Kidney epithelial cell (primary cell): Measurements from ENCODE around the gene C2orf42. TPM values are rescaled to one million over a fixed set of nuclear protein-coding genes. Genes with fewer than 3 reads are reported as not detected.
A peak's percentile ranks its signal among the peaks of the same experiment; 100 is the strongest.
"Not testable (repeated sequence)": the region's sequence is repeated elsewhere in the genome, so short reads cannot be mapped to it uniquely, and the experiment has no call there.

ENCODE experiments used
- DNase-seq: peaks from one replicate; pipeline ENCODE4 v3.0.0-alpha.2; 2010; ENCODE audit warnings: low read depth
- H3K27me3 ChIP-seq: 2 replicates; pipeline ENCODE4 v1.6.0; 2011; ENCODE audit warnings: low read length; ENCODE audit not compliant: control insufficient read depth, insufficient read depth
- H3K36me3 ChIP-seq: 2 replicates; pipeline ENCODE4 v1.5.1; 2011; ENCODE audit warnings: low read length; ENCODE audit not compliant: control insufficient read depth, insufficient read depth
- H3K4me3 ChIP-seq: 2 replicates; pipeline ENCODE4 v1.5.1; 2011; ENCODE audit warnings: low read depth, mild to moderate bottlenecking, control low read depth, low read length
- total RNA-seq: library from RNA; depleted of rRNA; stranded (reverse); fragments of >200 nt; gene quantifications from 2 replicates; pipeline ENCODE4 v1.2.3, GENCODE V29; 2015
- TF ChIP-seq, protein P1 (sequence below): IDR thresholded peaks from 2 replicates; pipeline ENCODE4 v1.5.1; 2011; ENCODE audit warnings: mild to moderate bottlenecking, moderate library complexity, low read length, control low read depth, inconsistent platforms; ENCODE audit not compliant: insufficient read depth, poor library complexity, severe bottlenecking

C2orf42 gene
- 9.1 and 15.4 TPM in 2 replicates for total RNA-seq

DNA sequence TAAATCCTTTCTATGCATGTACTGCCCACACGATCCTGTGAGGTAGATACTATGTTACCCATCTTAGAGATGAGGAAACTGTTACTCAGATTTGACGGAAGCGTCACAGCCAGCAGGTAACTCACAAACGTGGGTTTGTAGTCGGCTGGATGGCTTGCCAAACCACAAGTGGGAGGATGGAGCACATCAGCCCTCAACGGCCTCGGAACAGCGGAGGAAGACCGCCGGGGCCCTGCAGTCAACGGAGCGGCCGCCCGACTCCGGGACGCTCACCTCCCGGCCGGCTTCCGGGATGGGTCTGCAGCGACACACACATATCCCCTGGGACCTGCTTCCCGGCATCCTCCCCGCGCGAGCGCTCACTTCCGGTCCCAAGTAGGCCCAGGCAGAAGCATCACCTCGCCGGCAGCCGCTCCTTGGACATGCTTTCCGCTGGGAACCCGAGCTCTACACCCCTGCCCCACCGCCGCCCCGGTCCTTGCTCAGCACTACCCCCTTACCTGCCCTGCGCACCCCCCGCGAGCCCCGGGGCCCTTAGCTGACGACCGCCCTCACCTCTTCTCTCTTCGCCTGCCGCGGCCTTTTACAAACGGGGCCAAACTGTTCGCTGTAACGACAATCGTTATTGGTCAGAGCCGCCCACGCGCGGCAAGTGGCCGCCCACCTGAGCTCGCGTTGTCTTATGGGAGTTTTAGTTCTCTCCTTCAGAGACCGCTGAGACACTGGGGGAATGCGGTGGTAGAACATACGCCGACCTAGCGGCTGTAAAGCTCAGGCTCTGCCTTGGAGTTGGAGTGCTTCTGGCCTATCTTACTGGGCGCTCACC is at the start of gene C2orf42:
Gene C2orf42 (minus strand): TSS at position 602 of the 826 bp plus-strand sequence. CDS start 9,034 bp downstream, outside the sequence.
- no peaks in the 10 kb centered on the region for H3K27me3 ChIP-seq
- TF ChIP-seq, protein P1, sequence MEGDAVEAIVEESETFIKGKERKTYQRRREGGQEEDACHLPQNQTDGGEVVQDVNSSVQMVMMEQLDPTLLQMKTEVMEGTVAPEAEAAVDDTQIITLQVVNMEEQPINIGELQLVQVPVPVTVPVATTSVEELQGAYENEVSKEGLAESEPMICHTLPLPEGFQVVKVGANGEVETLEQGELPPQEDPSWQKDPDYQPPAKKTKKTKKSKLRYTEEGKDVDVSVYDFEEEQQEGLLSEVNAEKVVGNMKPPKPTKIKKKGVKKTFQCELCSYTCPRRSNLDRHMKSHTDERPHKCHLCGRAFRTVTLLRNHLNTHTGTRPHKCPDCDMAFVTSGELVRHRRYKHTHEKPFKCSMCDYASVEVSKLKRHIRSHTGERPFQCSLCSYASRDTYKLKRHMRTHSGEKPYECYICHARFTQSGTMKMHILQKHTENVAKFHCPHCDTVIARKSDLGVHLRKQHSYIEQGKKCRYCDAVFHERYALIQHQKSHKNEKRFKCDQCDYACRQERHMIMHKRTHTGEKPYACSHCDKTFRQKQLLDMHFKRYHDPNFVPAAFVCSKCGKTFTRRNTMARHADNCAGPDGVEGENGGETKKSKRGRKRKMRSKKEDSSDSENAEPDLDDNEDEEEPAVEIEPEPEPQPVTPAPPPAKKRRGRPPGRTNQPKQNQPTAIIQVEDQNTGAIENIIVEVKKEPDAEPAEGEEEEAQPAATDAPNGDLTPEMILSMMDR = peak; percentile 28
- DNase-seq = peak; percentile 91
- peak within 1 kb of the TSS; percentile 64 for H3K4me3 ChIP-seq
- H3K36me3 ChIP-seq = no peaks in the 10 kb centered on the region

DNA sequence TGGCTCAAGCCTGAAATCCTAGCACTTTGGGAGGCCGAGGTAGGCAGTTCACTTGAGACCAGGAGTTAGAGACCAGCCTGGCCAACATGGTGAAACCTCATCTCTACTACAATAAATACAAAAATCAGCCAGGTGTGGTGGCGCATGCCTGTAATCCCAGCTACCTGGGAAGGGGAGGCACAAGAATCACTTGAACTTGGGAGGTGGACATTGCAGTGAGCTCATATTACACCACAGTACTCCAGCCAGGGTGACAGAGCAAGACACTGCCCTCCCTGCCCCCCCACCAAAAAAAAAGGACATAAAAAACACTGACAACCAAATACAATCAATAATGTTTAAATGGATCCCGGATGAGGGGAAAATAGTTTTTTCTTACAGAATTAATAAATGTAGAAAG is 49.8 kb upstream of the C2orf42 start:
- H3K36me3 ChIP-seq = no peaks in the 10 kb centered on the region
- no peaks in the 10 kb centered on the region for H3K27me3 ChIP-seq
- DNase-seq = no peak
- TF ChIP-seq, protein P1 = no peak
- no peak overlapping the region for H3K4me3 ChIP-seq

DNA sequence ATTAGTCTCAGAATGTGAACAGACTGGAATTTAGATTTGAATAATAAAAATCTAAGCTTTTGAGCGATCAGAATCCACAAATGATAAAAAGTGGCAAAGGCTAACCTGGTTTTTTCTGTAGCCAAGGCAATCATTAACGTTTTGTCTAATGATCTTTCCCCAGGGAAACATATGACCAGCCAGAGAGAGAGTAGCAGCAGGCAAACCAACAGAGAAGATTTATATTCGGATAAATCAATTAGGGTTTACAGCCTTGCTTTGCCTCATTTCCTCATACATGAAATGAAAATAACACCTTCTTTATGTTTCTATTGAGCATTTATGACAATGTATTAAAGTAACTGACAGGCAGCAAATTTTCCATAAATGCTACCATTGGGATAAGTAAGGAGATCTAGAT is 43.1 kb upstream of the C2orf42 start:
- no peak for DNase-seq
- no peaks in the 10 kb centered on the region for H3K27me3 ChIP-seq
- TF ChIP-seq, protein P1 = no peak

DNA sequence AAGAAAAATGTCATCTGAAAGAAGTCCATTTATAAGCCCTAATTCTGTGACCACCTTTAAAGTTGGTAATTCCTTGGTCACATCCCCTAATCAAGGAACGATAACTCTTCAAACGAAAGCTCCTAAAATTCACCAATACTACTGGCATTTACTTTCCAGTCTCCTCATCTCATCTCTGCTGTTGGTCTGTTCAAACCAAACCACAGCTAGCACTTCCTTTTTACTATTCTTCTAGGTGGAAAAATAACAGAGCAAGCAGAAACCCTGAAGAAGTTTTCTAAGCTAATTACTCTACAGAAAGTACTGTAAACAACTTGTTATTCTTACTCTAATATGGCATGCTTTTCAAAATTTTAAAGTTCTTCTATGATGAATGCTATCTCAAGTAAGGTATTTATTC is 36.0 kb upstream of the C2orf42 start:
- no peak for DNase-seq
- H3K27me3 ChIP-seq = no peaks in the 10 kb centered on the region
- H3K4me3 ChIP-seq = no peak overlapping the region
- H3K36me3 ChIP-seq = peaks cover 2% of the 10 kb centered on the region
- TF ChIP-seq, protein P1 = no peak

More for the DNA sequence above, 43.1 kb upstream of the C2orf42 start:
- no peaks in the 10 kb centered on the region for H3K36me3 ChIP-seq
- H3K4me3 ChIP-seq = no peak overlapping the region

DNA sequence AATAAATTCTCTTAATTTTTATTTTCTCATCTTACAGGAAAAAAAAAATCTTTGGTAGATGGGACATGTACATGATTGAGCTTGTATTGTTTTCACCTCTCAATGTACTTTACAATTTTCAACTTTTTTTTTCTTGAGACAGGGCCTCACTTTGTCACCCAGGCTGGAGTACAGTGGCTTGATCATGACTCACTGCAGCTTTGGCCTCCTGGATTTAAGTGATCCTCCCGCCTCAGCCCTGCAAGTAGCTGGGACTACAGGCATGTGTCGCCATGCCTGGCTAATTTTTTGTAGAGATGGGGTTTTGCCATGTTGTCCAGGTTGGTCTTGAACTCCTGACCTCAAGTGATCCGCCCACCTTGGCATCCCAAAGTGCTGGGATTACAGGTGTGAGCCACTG is 32.5 kb upstream of the C2orf42 start:
- H3K36me3 ChIP-seq, H3K27me3 ChIP-seq, DNase-seq, H3K4me3 ChIP-seq: not testable (repeated sequence)

DNA sequence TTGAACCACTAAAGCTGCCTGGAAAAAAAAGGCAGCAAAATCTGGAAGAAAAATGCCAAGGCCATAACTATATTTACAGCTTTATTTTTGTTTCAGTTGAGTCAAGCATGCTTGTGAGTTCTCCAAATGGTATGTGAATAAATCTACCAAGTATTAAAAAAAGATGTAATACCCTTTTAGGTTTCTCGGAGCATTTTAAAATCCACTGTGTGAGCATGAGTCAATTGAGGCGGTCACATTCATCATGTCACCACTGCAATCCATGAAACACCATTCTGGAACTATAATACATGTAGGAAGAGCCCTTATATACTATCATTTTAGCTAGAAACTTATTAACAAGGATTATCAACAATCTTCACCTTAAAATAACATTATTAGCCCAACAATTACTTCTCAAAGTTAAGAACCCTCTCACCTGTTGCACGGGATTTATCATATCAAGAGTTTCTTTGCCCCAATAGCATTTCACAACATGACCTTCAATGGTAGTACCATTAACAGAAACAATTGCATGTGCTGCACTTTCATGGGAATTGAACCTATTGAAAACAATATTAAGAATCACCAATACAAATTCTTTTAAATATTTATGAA is 24.2 kb upstream of the C2orf42 start:
- TF ChIP-seq, protein P1 = no peak
- Histone ChIP-seq H3K27me3 (no peaks in the 10 kb centered on the region), H3K4me3 (no peak overlapping the region), H3K36me3 (peaks cover 1% of the 10 kb centered on the region)
- DNase-seq = no peak
